Colonic mucosa (tissue), 4 donors: ENCODE results near the gene ZNF439. TPM values are rescaled to one million over a fixed set of nuclear protein-coding genes. Genes with fewer than 3 reads are reported as not detected.
A peak's percentile ranks its signal among the peaks of the same experiment; 100 is the strongest.
"Not testable (repeated sequence)": the region's sequence is repeated elsewhere in the genome, so short reads cannot be mapped to it uniquely, and the experiment has no call there.

ENCODE experiments used
- DNase-seq: peaks from one replicate; pipeline ENCODE4 v3.0.0-alpha.2; 2020
- H3K27ac ChIP-seq: fragments of 200-600 bp; one replicate; pipeline ENCODE4 v1.8.0; 2021
- H3K27me3 ChIP-seq: fragments of 200-600 bp; one replicate; pipeline ENCODE4 v1.8.0; 2021
- H3K36me3 ChIP-seq: fragments of 200-600 bp; one replicate; pipeline ENCODE4 v1.8.0; 2021
- H3K4me1 ChIP-seq: fragments of 200-600 bp; one replicate; pipeline ENCODE4 v1.8.0; 2021; ENCODE audit warnings: mild to moderate bottlenecking
- H3K4me3 ChIP-seq: fragments of 200-600 bp; one replicate; pipeline ENCODE4 v1.8.0; 2021
- H3K9ac ChIP-seq, 2 donors: one replicate each; pipeline ENCODE4 v1.7.0; 2013; ENCODE audit warnings: control low read depth in 2 of 2, low read depth in 2 of 2, low read length in 2 of 2
- H3K9me3 ChIP-seq: fragments of 200-600 bp; one replicate; pipeline ENCODE4 v1.8.0; 2021
- intact Hi-C: fragments of 100-400 bp; cut with DNase I; formaldehyde crosslinking; loops from one replicate; pipeline ENCODE4 v1.14.1; 2022
- total RNA-seq, 2 donors: library from RNA; stranded (reverse); fragmentation: NEBNext Ultra II Directional in 1 of 2; extraction: Animal tissue kit (Norgen Biotek cat#: 25700) in 1 of 2; gene quantifications; one replicate each; pipeline ENCODE4 v1.2.1, GENCODE V29; 2021
- TF ChIP-seq, protein P1 (sequence below): fragments of 200-600 bp; IDR thresholded peaks from one replicate; pipeline ENCODE4 v1.8.0; 2022; ENCODE audit warnings: antibody characterized with exemption, mild to moderate bottlenecking
- donor health status: healthy.
- donor health status: DM: no; HTN: no; CAD: no.
- donor health status: DM: no; HTN: no; CAD: no.

Gene ZNF439
- total RNA-seq, 2 donors from 2014 or later = 7.6 to 8.8 TPM

DNA sequence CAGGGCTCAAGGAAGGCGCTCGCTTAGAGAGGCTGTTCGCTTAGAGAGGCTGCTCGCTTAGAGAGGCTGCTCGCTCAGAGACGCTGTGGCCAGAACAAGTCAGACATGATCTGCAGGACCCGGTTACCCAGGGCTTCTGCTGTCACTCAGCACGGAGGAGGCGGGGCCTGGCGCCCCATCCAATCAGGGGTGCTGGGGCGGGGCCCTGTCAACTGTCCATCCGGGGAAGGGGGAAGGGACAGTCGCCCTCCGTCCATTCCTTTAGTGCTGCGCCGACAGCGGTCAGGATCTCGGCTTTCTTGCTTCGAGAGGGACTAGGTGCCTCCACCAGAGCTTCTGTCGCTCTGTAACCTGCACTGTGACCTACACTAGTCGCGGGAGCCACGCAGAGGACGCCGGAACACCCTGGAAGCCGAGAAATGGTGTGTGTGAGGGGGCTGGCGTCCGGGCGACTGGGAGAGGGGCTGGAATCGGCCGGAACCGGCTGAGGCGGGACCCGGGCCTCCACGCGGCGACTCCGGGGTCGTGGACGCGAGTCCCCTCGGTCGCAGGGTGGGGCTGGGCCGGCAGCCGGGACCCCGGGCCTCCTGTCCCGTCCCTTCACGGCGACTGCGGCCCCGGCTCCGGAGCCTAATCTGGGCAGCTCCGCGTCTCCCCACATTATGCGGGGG is 34.4 kb upstream of the ZNF439 start, which contains the start of gene ZNF440:
TSS of gene ZNF440 (plus strand) at position 245 of the 671 bp plus-strand sequence. CDS start at position 420, 175 bp downstream.
- Histone ChIP-seq H3K27ac (peak within 1 kb of the TSS; percentile 97), H3K4me1 (no peaks in the 10 kb centered on the region), H3K4me3 (peak within 1 kb of the TSS; percentile 92), H3K9me3 (no peaks in the 10 kb centered on the region), H3K9ac (peak within 1 kb of the TSS; percentile 91 to 97), H3K27me3 (no peaks in the 10 kb centered on the region), H3K36me3 (no peaks in the 10 kb centered on the region)
- TF ChIP-seq, protein P1, sequence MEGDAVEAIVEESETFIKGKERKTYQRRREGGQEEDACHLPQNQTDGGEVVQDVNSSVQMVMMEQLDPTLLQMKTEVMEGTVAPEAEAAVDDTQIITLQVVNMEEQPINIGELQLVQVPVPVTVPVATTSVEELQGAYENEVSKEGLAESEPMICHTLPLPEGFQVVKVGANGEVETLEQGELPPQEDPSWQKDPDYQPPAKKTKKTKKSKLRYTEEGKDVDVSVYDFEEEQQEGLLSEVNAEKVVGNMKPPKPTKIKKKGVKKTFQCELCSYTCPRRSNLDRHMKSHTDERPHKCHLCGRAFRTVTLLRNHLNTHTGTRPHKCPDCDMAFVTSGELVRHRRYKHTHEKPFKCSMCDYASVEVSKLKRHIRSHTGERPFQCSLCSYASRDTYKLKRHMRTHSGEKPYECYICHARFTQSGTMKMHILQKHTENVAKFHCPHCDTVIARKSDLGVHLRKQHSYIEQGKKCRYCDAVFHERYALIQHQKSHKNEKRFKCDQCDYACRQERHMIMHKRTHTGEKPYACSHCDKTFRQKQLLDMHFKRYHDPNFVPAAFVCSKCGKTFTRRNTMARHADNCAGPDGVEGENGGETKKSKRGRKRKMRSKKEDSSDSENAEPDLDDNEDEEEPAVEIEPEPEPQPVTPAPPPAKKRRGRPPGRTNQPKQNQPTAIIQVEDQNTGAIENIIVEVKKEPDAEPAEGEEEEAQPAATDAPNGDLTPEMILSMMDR = no peak
- intact Hi-C loops = no loop called here
- peak; percentile 98 for DNase-seq

DNA sequence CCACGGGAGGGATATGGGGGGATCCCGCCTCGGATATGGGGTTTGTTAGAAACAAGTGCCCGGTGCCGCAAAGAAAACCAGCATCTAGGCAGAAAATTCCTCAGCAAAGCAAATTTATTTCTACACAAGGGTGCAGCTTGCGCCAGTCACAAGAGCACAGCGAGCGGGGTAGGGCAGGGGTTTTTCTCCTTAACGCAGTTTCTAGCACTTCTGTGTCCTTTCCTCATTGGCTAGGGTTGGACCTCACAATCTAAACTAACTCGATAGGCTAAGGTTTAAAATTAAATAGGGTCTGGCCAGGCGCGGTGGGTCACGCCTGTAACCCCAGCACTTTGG is 33.9 kb upstream of the ZNF439 start:
- TF ChIP-seq, protein P1 = no peak
- Histone ChIP-seq H3K9me3 (no peaks in the 10 kb centered on the region), H3K4me1 (no peaks in the 10 kb centered on the region), H3K27ac (peak overlapping the region; percentile 97), H3K9ac (peak overlapping the region; percentile 91 to 97), H3K27me3 (no peaks in the 10 kb centered on the region), H3K36me3 (no peaks in the 10 kb centered on the region), H3K4me3 (peak overlapping the region; percentile 92)
- intact Hi-C loops = no loop called here
- peak; percentile 37 for DNase-seq

DNA sequence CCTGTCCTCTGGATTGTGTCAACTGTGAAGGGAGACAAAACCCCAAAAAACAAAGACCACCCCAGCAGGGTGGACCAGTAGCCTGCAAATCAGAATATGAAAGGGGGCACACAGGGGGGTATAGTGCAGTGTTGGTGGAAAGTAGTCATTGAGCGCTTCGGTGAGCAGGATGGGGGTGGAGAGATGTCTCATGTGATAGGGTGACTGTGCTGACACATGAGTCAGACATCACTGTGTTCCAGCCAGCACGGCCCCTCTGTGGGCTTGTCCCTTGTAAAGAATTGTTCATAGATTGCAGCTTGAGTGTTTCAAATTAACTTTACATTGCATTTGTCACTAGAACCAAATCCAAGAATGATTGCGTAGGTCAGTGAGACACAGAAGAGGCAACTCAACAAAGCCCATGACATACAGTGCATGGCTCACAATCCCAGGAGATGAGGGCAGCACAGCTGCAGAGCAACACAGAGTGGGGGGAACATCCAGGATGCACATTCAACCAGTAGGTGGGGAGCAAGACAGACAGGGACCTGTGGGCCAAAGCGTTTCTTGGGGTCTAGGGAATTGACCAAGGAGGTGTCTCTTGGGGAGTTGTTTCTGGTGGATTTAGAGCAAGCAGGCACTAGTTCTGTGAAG is 26.9 kb upstream of the ZNF439 start:
- intact Hi-C loops = no loop called here
- Histone ChIP-seq H3K4me3 (no peak overlapping the region), H3K27me3 (no peaks in the 10 kb centered on the region), H3K27ac (no peak overlapping the region), H3K9me3 (no peaks in the 10 kb centered on the region), H3K4me1 (no peaks in the 10 kb centered on the region), H3K9ac (no peak overlapping the region), H3K36me3 (no peaks in the 10 kb centered on the region)
- no peak for DNase-seq
- TF ChIP-seq, protein P1 = no peak

DNA sequence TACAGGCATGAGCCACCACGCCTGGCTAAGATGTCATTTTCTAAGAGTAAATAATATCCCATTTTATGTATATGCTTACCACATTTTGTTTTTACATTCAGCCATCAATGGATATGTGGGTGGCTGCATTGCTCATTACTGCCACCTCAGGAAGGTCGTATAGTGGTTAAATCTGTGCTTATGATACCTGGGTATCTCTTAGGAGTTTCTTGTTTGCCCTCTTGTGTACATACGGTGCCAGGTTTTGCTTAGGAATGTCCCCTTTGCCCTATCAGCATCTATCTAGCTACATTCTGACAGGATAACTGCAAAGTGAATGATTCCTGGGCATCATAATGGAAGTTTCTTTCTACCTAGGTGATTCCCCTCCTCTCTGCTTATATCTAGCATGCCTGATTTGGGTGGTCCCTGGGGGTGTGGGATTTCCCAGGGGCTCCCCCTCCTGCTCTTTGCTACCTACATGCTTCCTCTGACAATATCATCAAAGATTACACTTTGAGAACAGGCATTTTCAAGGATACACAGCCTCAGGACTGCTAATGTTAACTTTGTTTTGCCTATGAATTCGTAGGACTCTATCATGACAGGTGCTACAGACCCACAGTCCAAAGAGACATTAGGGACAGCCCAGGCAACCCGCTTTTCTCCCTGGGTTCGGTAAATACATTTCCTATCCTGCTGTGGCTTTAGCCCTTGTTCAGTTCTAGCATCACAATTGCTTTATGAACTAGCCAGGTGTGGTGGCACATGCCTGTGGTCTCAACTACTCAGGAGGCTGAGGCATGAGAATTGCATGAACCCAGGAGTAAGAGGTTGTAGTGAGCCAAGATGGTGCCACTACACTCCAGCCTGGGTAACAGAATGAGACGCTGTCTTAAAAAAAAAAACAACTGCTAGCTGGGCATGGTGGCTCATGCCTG is 19.3 kb upstream of the ZNF439 start:
- H3K4me1 ChIP-seq, DNase-seq, H3K27ac ChIP-seq, H3K4me3 ChIP-seq, H3K9me3 ChIP-seq, H3K9ac ChIP-seq, intact Hi-C loops, H3K27me3 ChIP-seq: not testable (repeated sequence)
- H3K36me3 ChIP-seq = peaks cover 27% of the 10 kb centered on the region

DNA sequence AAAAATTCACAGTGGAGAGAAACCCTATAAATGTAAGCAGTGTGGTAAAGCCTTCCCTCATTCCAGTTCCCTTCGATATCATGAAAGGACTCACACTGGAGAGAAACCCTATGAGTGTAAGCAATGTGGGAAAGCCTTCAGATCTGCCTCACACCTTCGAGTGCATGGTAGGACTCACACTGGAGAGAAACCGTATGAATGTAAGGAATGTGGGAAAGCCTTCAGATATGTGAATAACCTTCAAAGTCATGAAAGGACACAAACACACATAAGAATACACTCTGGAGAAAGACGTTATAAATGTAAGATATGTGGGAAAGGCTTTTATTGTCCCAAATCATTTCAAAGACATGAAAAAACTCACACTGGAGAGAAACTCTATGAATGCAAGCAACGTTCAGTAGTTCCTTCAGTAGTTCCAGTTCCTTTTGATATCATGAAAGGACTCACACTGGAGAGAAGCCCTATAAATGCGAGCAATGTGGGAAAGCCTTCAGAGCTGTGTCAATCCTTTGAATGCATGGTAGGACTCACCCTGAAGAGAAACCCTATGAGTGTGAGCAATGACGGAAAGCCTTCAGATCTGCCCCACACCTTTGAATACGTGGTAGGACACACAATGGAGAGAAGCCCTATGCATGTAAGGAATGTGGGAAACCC is 16.1 kb upstream of the ZNF439 start:
- no peak for DNase-seq
- Histone ChIP-seq H3K4me3 (no peak overlapping the region), H3K9ac (no peak overlapping the region), H3K36me3 (peaks cover 27% of the 10 kb centered on the region), H3K27me3 (no peaks in the 10 kb centered on the region), H3K9me3 (peaks cover 8% of the 10 kb centered on the region), H3K4me1 (no peaks in the 10 kb centered on the region), H3K27ac (no peak overlapping the region)
- intact Hi-C loops = no loop called here
- TF ChIP-seq, protein P1 = no peak
